ENCODE results near the gene RNF157.
"Not testable (repeated sequence)": the region's sequence is repeated elsewhere in the genome, so short reads cannot be mapped to it uniquely, and the experiment has no call there.

RNF157 gene

GRCh38 chr17:76247304-76247703 is 7.0 kb upstream of the RNF157 start:
- TF ChIP-seq CTCF (IDR thresholded peaks at IDR 0.05; ENCODE audit: insufficient read depth, missing control alignments) = no peak
- FAIRE-seq = no peak
- DNase-seq (ENCODE audit: insufficient read length, low spot score) = no peak

- no peak for TF ChIP-seq CTCF (IDR thresholded peaks at IDR 0.05; ENCODE audit: insufficient read depth, missing control alignments)
- no peak for FAIRE-seq
- DNase-seq (ENCODE audit: insufficient read length, low spot score) = no peak
These were observed 6.1 kb upstream of the RNF157 start for GRCh38 chr17:76246080-76247066.

- not testable (repeated sequence) for DNase-seq (ENCODE audit: insufficient read length, low spot score); FAIRE-seq
These were observed 4.4 kb upstream of the RNF157 start for GRCh38 chr17:76244721-76245120.

GRCh38 chr17:76243826-76244679 is 3.8 kb upstream of the RNF157 start:
- DNase-seq (ENCODE audit: insufficient read length, low spot score) = no peak
- no peak for TF ChIP-seq CTCF (IDR thresholded peaks at IDR 0.05; ENCODE audit: insufficient read depth, missing control alignments)
- FAIRE-seq = no peak

- DNase-seq (ENCODE audit: insufficient read length, low spot score) (no peak), FAIRE-seq (no peak)
- no peak for TF ChIP-seq CTCF (IDR thresholded peaks at IDR 0.05; ENCODE audit: insufficient read depth, missing control alignments)
These were observed 1.5 kb upstream of the RNF157 start for GRCh38 chr17:76241691-76242255.

GRCh38 chr17:76241204-76241538 is 878 bp upstream of the RNF157 start:
- TF ChIP-seq CTCF (IDR thresholded peaks at IDR 0.05; ENCODE audit: insufficient read depth, missing control alignments) = no peak
- no peak for DNase-seq (ENCODE audit: insufficient read length, low spot score)
- FAIRE-seq = no peak

- DNase-seq (ENCODE audit: insufficient read length, low spot score) (no peak), FAIRE-seq (no peak)
- TF ChIP-seq CTCF (IDR thresholded peaks at IDR 0.05; ENCODE audit: insufficient read depth, missing control alignments) = no peak
These were observed 587 bp downstream of the RNF157 start for GRCh38 chr17:76239538-76240274.
